ENCODE results near the gene SHISA7.
"Not testable (repeated sequence)": the region's sequence is repeated elsewhere in the genome, so short reads cannot be mapped to it uniquely, and the experiment has no call there.

Gene SHISA7

GRCh38 chr19:55443824-55444480 is 852 bp upstream of the SHISA7 start:
- no peak for DNase-seq

GRCh38 chr19:55442372-55442961 is 633 bp downstream of the SHISA7 start:
- DNase-seq: no peak

GRCh38 chr19:55441692-55442321 is 1.3 kb downstream of the SHISA7 start:
- no peak for DNase-seq

- no peak for DNase-seq
Measured at GRCh38 chr19:55441319-55441691, 1.8 kb downstream of the SHISA7 start.

- DNase-seq: no peak
Measured at GRCh38 chr19:55440411-55441105, 2.5 kb downstream of the SHISA7 start.

- DNase-seq: no peak
Measured at GRCh38 chr19:55439052-55439451, 4.0 kb downstream of the SHISA7 start.

GRCh38 chr19:55437410-55437809 is 5.7 kb downstream of the SHISA7 start:
- DNase-seq: no peak

- no peak for DNase-seq
Measured at GRCh38 chr19:55436847-55437246, 6.3 kb downstream of the SHISA7 start.

- no peak for DNase-seq
Measured at GRCh38 chr19:55435020-55435419, 8.1 kb downstream of the SHISA7 start.

GRCh38 chr19:55434356-55434919 is 8.7 kb downstream of the SHISA7 start:
- DNase-seq: no peak

GRCh38 chr19:55433292-55433691 is 9.8 kb downstream of the SHISA7 start:
- no peak for DNase-seq

GRCh38 chr19:55432241-55432959 is 10.7 kb downstream of the SHISA7 start:
- no peak for DNase-seq

GRCh38 chr19:55431183-55431582 is 11.9 kb downstream of the SHISA7 start:
- no peak for DNase-seq

GRCh38 chr19:55426042-55426441 is 17.1 kb downstream of the SHISA7 start:
- DNase-seq: no peak

- no peak for DNase-seq
Measured at GRCh38 chr19:55424518-55424917, 18.6 kb downstream of the SHISA7 start.

- no peak for DNase-seq
Measured at GRCh38 chr19:55423225-55424005, 19.7 kb downstream of the SHISA7 start.

- peak; percentile 56 for DNase-seq
Measured at GRCh38 chr19:55421281-55421680, 21.8 kb downstream of the SHISA7 start.

GRCh38 chr19:55419624-55420236 is 23.4 kb downstream of the SHISA7 start:
- no peak for DNase-seq

- no peak for DNase-seq
Measured at GRCh38 chr19:55419103-55419502, 24.0 kb downstream of the SHISA7 start.

GRCh38 chr19:55418185-55418584 is 24.9 kb downstream of the SHISA7 start:
- peak; percentile 73 for DNase-seq

- DNase-seq: no peak
Measured at GRCh38 chr19:55410168-55410567, 32.9 kb downstream of the SHISA7 start.

GRCh38 chr19:55409179-55409578 is 33.9 kb downstream of the SHISA7 start:
- DNase-seq: not testable (repeated sequence)

Data from CD4-positive, alpha-beta T cell treated with Interleukin-12 subunit alpha and Interleukin-12 subunit beta, for 1 hour (primary cell).